ENCODE results near the gene UBE2A. TPM values are rescaled to one million over a fixed set of nuclear protein-coding genes. Genes with fewer than 3 reads are reported as not detected.

Gene UBE2A
- total and polyA plus RNA-seq, 10 of the 15 experiments (the other 5 are each of a cell fraction or from before 2014, with no cell fraction given), result 20.8 to 121 (median 48.4) TPM

- TF ChIP-seq USF2 (IDR thresholded peaks at IDR 0.05; ENCODE audit: borderline replicate concordance, low read depth, low read length) (no peak), BCL3 (IDR thresholded peaks at IDR 0.05; ENCODE audit: borderline replicate concordance, insufficient read depth, low read depth, low read length, poor library complexity, severe bottlenecking) (no peak), CHD2 (IDR thresholded peaks at IDR 0.05; ENCODE audit: borderline replicate concordance, low read depth, low read length) (peak; percentile 98), TCF7 (IDR thresholded peaks at IDR 0.05; ENCODE audit: borderline replicate concordance) (no peak), RUNX3 (IDR thresholded peaks at IDR 0.05; ENCODE audit: low read length) (no peak), RAD21 (IDR thresholded peaks at IDR 0.05; ENCODE audit: insufficient read depth, low read depth, low read length) (no peak), ZNF217 (IDR thresholded peaks at IDR 0.05) (no peak), ZNF274 (IDR thresholded peaks at IDR 0.05; ENCODE audit: insufficient read depth, insufficient read length) (no peak), ZNF592 (IDR thresholded peaks at IDR 0.05) (no peak), MAX (IDR thresholded peaks at IDR 0.05; ENCODE audit: low read depth, low read length) (peak; percentile 50; the same call in 1 of the 2 replicates), REST (IDR thresholded peaks at IDR 0.05; ENCODE audit: low read depth, low read length) (no peak), ZZZ3 (IDR thresholded peaks at IDR 0.05; ENCODE audit: control insufficient read depth, insufficient read length, low read depth) (no peak), JUND (IDR thresholded peaks at IDR 0.05; ENCODE audit: low read depth, low read length) (no peak), IKZF2 (IDR thresholded peaks at IDR 0.05) (peak in 1 of 2 experiments; percentile 30; a peak in 1 of 4 replicates), GABPA (IDR thresholded peaks at IDR 0.05; ENCODE audit: low read depth) (no peak), NFXL1 (IDR thresholded peaks at IDR 0.05; ENCODE audit: borderline replicate concordance) (no peak), FOS (IDR thresholded peaks at IDR 0.05; ENCODE audit: borderline replicate concordance, extremely low read depth, insufficient read length) (no peak)
These were observed 32.1 kb downstream of the UBE2A start, which contains the start of gene NKRF (continued) for GRCh38 chrX:119606280-119607017.

Data from GM12878 (cell line).